GM12878 (cell line): ENCODE data around the gene UPK1B. TPM values are rescaled to one million over a fixed set of nuclear protein-coding genes. Genes with fewer than 3 reads are reported as not detected.
"Not testable (repeated sequence)": the region's sequence is repeated elsewhere in the genome, so short reads cannot be mapped to it uniquely, and the experiment has no call there.

Experiments
- ATAC-seq: fragments of 200-7000 bp; cut with Tn5 transposase; 3 replicates; pipeline ENCODE4 v1.9.1; 2020; ENCODE audit warnings: mild to moderate bottlenecking, moderate library complexity
- BruUV-seq: library from RNA; stranded (reverse); fragments of 400-500 nt; replicated peaks from 2 replicates; lab custom pipeline; 2021; lab: Mats Ljungman, UMichigan
- CTCF ChIA-PET: fragments of 300-600 bp; sonication (Branson Sonifier 250); formaldehyde crosslinking; extraction: SDS; loops from one replicate; lab custom pipeline; 2021; ENCODE audit warnings: inconsistent platforms; lab: Yijun Ruan, JAX
- POLR2A ChIA-PET: fragments of 350-600 bp; formaldehyde crosslinking; extraction: SDS; loops from one replicate; lab custom pipeline; 2021; ENCODE audit warnings: inconsistent platforms; lab: Charles Lee
- RAD21 ChIA-PET: fragments of 300-600 bp; sonication (Branson Sonifier 250); formaldehyde crosslinking; loops from one replicate; lab custom pipeline; 2023; ENCODE audit warnings: antibody characterized with exemption; ENCODE audit not compliant: unreplicated experiment; lab: Charles Lee
- SMC1A ChIA-PET: fragments of 300-600 bp; sonication (Branson Sonifier 250); formaldehyde crosslinking; loops from one replicate; lab custom pipeline; 2023; ENCODE audit not compliant: unreplicated experiment, uncharacterized antibody; lab: Charles Lee
- DNase-seq: peaks from one replicate; pipeline ENCODE4 v3.0.0-alpha.2; 2011; ENCODE audit warnings: low read depth, low spot score
- FAIRE-seq: peaks from 3 replicates; lab custom pipeline; 2011; peaks lifted over from hg19 to GRCh38; lab: Jason Lieb, UNC
- H2AFZ ChIP-seq: 2 replicates; pipeline ENCODE4 v1.6.0; 2011; ENCODE audit warnings: low read depth, low read length, control low read depth; ENCODE audit not compliant: control insufficient read depth
- H3K27ac ChIP-seq: 2 replicates; pipeline ENCODE4 v1.5.1; 2011; ENCODE audit warnings: control low read depth; ENCODE audit not compliant: control insufficient read depth, insufficient read depth
- H3K27me3 ChIP-seq, 2 experiments: replicated peaks in 1 of 2; 2 replicates each; pipeline versions ENCODE4 v1.6.0 to v1.6.1; 2011; ENCODE audit warnings: low read length in 1 of 2; ENCODE audit not compliant: control insufficient read depth in 2 of 2, insufficient read depth in 2 of 2
- H3K36me3 ChIP-seq, 2 experiments: 2 replicates each; pipeline ENCODE4 v1.5.1; 2011; ENCODE audit warnings: low read length in 1 of 2; ENCODE audit not compliant: control insufficient read depth in 2 of 2, insufficient read depth in 2 of 2
- H3K4me1 ChIP-seq: 2 replicates; pipeline ENCODE4 v1.6.1; 2011; ENCODE audit warnings: mild to moderate bottlenecking, low read length, moderate library complexity, mixed read lengths; ENCODE audit not compliant: control insufficient read depth, insufficient read depth
- H3K4me2 ChIP-seq: 2 replicates; pipeline ENCODE4 v1.6.0; 2011; ENCODE audit warnings: control low read depth; ENCODE audit not compliant: control insufficient read depth, insufficient read depth
- H3K4me3 ChIP-seq: fragments of 200-600 bp; sonication (generic); 2 replicates; pipeline ENCODE4 v1.5.1; 2016
- H3K79me2 ChIP-seq: 2 replicates; pipeline ENCODE4 v1.6.0; 2011; ENCODE audit warnings: low read length; ENCODE audit not compliant: control insufficient read depth, insufficient read depth
- H3K9ac ChIP-seq: 2 replicates; pipeline ENCODE4 v1.8.0; 2011; ENCODE audit warnings: low read length, control low read depth, mixed read lengths; ENCODE audit not compliant: control insufficient read depth, insufficient read depth
- H3K9me3 ChIP-seq: replicated peaks from 3 replicates; pipeline ENCODE4 v1.5.1; 2011; ENCODE audit warnings: mild to moderate bottlenecking, low read length; ENCODE audit not compliant: control insufficient read depth, insufficient read depth
- H4K20me1 ChIP-seq: 2 replicates; pipeline ENCODE4 v1.6.0; 2011; ENCODE audit not compliant: control insufficient read depth, insufficient read depth
- BCL11A ChIP-seq: IDR thresholded peaks from 2 replicates; pipeline ENCODE4 v1.6.1; 2011; ENCODE audit warnings: low read depth, low read length
- ETV6 ChIP-seq, 2 experiments: fragments of 450-650 bp in 1 of 2; IDR thresholded peaks in 1 of 2; conservative IDR thresholded peaks in 1 of 2; 2 replicates each; pipeline ENCODE4 v1.6.1; 2014; ENCODE audit warnings: antibody characterized with exemption in 1 of 2, borderline replicate concordance in 1 of 2, low read depth in 1 of 2, mild to moderate bottlenecking in 1 of 2, moderate library complexity in 1 of 2
- HDAC2 ChIP-seq: fragments of 200-600 bp; sonication (generic); IDR thresholded peaks from 2 replicates; pipeline ENCODE4 v1.6.1; 2017
- NBN ChIP-seq: fragments of 450-650 bp; IDR thresholded peaks from 2 replicates; pipeline ENCODE4 v1.6.1; 2016
- NFYA ChIP-seq: IDR thresholded peaks from 2 replicates; pipeline ENCODE4 v1.6.1; 2011; ENCODE audit warnings: low read depth, mild to moderate bottlenecking, low read length, improper control_type of control experiment, borderline replicate concordance
- PML ChIP-seq: IDR thresholded peaks from 2 replicates; pipeline ENCODE4 v1.6.1; 2012; ENCODE audit warnings: low read length, inconsistent platforms
- SPI1 ChIP-seq: IDR thresholded peaks from 2 replicates; pipeline ENCODE4 v1.6.1; 2011; ENCODE audit warnings: low read depth, mild to moderate bottlenecking, low read length, moderate library complexity, borderline replicate concordance; ENCODE audit not compliant: insufficient read depth
- SUPT20H ChIP-seq: IDR thresholded peaks from 2 replicates; pipeline ENCODE4 v1.6.1; 2011; ENCODE audit warnings: low read depth, mild to moderate bottlenecking, low read length, moderate library complexity, borderline replicate concordance; ENCODE audit not compliant: control insufficient read depth
- TARDBP ChIP-seq: IDR thresholded peaks from 2 replicates; pipeline ENCODE4 v1.6.1; 2016; ENCODE audit warnings: borderline replicate concordance
- USF2 ChIP-seq: IDR thresholded peaks from 2 replicates; pipeline ENCODE4 v1.6.1; 2011; ENCODE audit warnings: low read depth, low read length, improper control_type of control experiment, borderline replicate concordance
- ZNF217 ChIP-seq: fragments of 450-650 bp; IDR thresholded peaks from 2 replicates; pipeline ENCODE4 v1.6.1; 2017; ENCODE audit warnings: antibody characterized with exemption, mild to moderate bottlenecking
- ZNF384 ChIP-seq: IDR thresholded peaks from 2 replicates; pipeline ENCODE4 v1.6.1; 2012; ENCODE audit warnings: low read depth, mild to moderate bottlenecking, low read length, improper control_type of control experiment, borderline replicate concordance
- WGBS: methylation state at CpG from one replicate; pipeline ENCODE4 v1.1.6; 2016; ENCODE audit warnings: low lambda C conversion rate; ENCODE audit not compliant: insufficient replicate concordance, insufficient coverage; ENCODE audit errors: missing lambda C conversion rate; 5-methylcytosine and 5-hydroxymethylcytosine counted together
- in situ Hi-C: fragments of 300-500 bp; cut with MboI; formaldehyde crosslinking; loops from 9 replicates; pipeline ENCODE4 v1.14.3; 2018; ENCODE audit warnings: mixed read lengths
- intact Hi-C: fragments of 100-400 bp; cut with micrococcal nuclease; formaldehyde crosslinking; loops from one replicate; pipeline ENCODE4 v1.14.2; 2022; ENCODE audit not compliant: unreplicated experiment
- polyA plus RNA-seq, 11 experiments: library from polyadenylated mRNA; depleted of rRNA in 4 of 11; unstranded in 6 of 11; stranded (reverse) in 5 of 11; fragments of >200 nt; fragmentation: Nextera tagmentation in 4 of 11; fragmentation: Illumina TruSeq in 1 of 11; extraction: Ambion mirVana in 4 of 11; extraction: Trizol in 1 of 11; gene quantifications; 1 replicate in 1 of 11; 2 replicates in 10 of 11; pipeline versions ENCODE4 v1.2.1 to v1.2.3, GENCODE V29; 2011 to 2016; ENCODE audit warnings: inconsistent platforms in 2 of 11, missing spikeins in 2 of 11, low read depth in 1 of 11
- total RNA-seq, 4 experiments: library from RNA; depleted of rRNA in 3 of 4; stranded (reverse); fragments of >200 nt in 3 of 4; fragmentation: Illumina TruSeq in 1 of 4; extraction: Trizol in 1 of 4; gene quantifications; 2 replicates each; pipeline versions ENCODE4 v1.2.1 to v1.2.3, GENCODE V29; 2013 to 2021

Gene UPK1B
- total and polyA plus RNA-seq, 10 of the 15 experiments (the other 5 are each of a cell fraction or from before 2014, with no cell fraction given), result not detected

GRCh38 chr3:119125742-119126504 is 47.5 kb upstream of the UPK1B start:
- Histone ChIP-seq H3K4me1 (no peaks in the 10 kb centered on the region), H3K36me3 (no peaks in the 10 kb centered on the region), H3K27me3 (no peaks in the 10 kb centered on the region), H3K9me3 (no peaks in the 10 kb centered on the region), H2AFZ (no peak overlapping the region), H3K27ac (no peak overlapping the region), H3K4me3 (no peak overlapping the region), H3K9ac (no peak overlapping the region), H3K4me2 (no peak overlapping the region), H3K79me2 (no peaks in the 10 kb centered on the region), H4K20me1 (no peaks in the 10 kb centered on the region)
- ATAC-seq, result no peak
- ChIA-PET SMC1A (interaction anchor here (0.6 to 1.4 kb wide), 2 partner anchors 85 to 1160 kb away, joined by 3 read pairs; no protein-coding TSS in a partner anchor), POLR2A (no interaction called here), RAD21 (no interaction called here), CTCF (no interaction called here)
- no TSS peak for BruUV-seq
- intact Hi-C loops (no loop called here), in situ Hi-C loops (no loop called here)
- TF ChIP-seq PML (no peak), NBN (no peak), HDAC2 (no peak), ZNF384 (no peak), BCL11A (no peak), USF2 (no peak), ETV6 (conservative IDR thresholded peaks at IDR 0.05 in 1 of 2, IDR thresholded peaks at IDR 0.05 in 1 of 2; ENCODE audit: borderline replicate concordance in 1 of 2, low read depth in 1 of 2) (no peak), TARDBP (no peak), NFYA (no peak), ZNF217 (no peak), SUPT20H (no peak), SPI1 (no peak)
- no peak for DNase-seq
- 58% methylated on average over 17 of the region's 17 CpGs for WGBS
- FAIRE-seq, result no peak

DNA sequence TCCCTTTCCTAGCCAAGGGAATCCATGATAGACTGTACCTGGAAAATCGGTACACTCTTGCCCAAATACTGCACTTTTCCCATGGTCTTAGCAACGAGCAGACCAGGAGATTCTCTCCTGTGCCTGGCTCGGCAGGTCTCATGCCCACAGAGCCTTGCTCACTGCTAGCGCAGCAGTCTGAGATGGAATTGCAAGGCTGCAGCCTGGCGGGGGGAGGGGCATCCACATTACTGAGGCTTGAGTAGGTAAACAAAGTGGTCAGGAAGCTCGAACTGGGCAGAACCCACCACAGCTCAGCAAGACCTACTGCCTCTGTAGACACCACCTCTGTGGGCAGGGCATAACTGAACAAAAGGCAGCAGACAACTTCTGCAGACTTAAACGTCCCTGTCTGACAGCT is 43.1 kb upstream of the UPK1B start:
- CTCF ChIA-PET, result interaction anchor here (0.6 to 1.4 kb wide), 2 partner anchors 12 to 55 kb away, joined by 3 read pairs; no protein-coding TSS in a partner anchor
- H3K4me1 ChIP-seq, H3K9me3 ChIP-seq, FAIRE-seq, H3K27ac ChIP-seq, POLR2A ChIA-PET, DNase-seq, in situ Hi-C loops, ATAC-seq, H3K4me2 ChIP-seq, H4K20me1 ChIP-seq, H3K27me3 ChIP-seq, H3K9ac ChIP-seq, H3K36me3 ChIP-seq, SMC1A ChIA-PET, H2AFZ ChIP-seq, H3K79me2 ChIP-seq, intact Hi-C loops, H3K4me3 ChIP-seq, RAD21 ChIA-PET, BruUV-seq: not testable (repeated sequence)
- WGBS, result 44% methylated on average over 6 of the region's 7 CpGs
